Caco-2 (cell line): ENCODE measurements around the gene OR8D1. TPM values are rescaled to one million over a fixed set of nuclear protein-coding genes. Genes with fewer than 3 reads are reported as not detected.

Source experiments
- Bru-seq: library from RNA; stranded (reverse); fragments of 400-500 nt; gene quantifications from one replicate; lab custom pipeline; 2021; lab: Mats Ljungman, UMichigan
- BruChase-seq, 2 experiments: library from RNA; stranded (reverse); fragments of 400-500 nt; gene quantifications; one replicate each; lab custom pipeline; 2021; lab: Mats Ljungman, UMichigan
- BruUV-seq: library from RNA; stranded (reverse); fragments of 400-500 nt; replicated peaks from 2 replicates; lab custom pipeline; 2021; lab: Mats Ljungman, UMichigan
- CTCF ChIA-PET: fragments of 300-600 bp; sonication (Branson Sonifier 250); formaldehyde crosslinking; loops from one replicate; lab custom pipeline; 2022; ENCODE audit warnings: antibody characterized with exemption; lab: Charles Lee
- POLR2A ChIA-PET: fragments of 300-600 bp; sonication (Branson Sonifier 250); formaldehyde crosslinking; loops from one replicate; lab custom pipeline; 2022; ENCODE audit warnings: antibody characterized with exemption; lab: Charles Lee
- DNase-seq, 2 experiments: peaks; one replicate each; pipeline versions ENCODE4 v3.0.0 to v3.0.0-alpha.2; 2020 to 2022
- H3K27me3 ChIP-seq: replicated peaks from 2 replicates; pipeline ENCODE4 v1.6.0; 2011; ENCODE audit warnings: low read length; ENCODE audit not compliant: control insufficient read depth, insufficient read depth
- H3K36me3 ChIP-seq: 2 replicates; pipeline ENCODE4 v1.5.1; 2011; ENCODE audit warnings: low read length; ENCODE audit not compliant: control insufficient read depth, insufficient read depth
- H3K4me1 ChIP-seq: fragments of 250-450 bp; sonication (Bioruptor Pico); 2 replicates; pipeline ENCODE4 v1.5.1; 2020; ENCODE audit warnings: mild to moderate bottlenecking
- H3K4me3 ChIP-seq: 2 replicates; pipeline ENCODE4 v1.5.1; 2011; ENCODE audit warnings: low read depth, mild to moderate bottlenecking, control low read depth, low read length
- H3K9me3 ChIP-seq: fragments of 250-450 bp; sonication (Bioruptor Pico); 2 replicates; pipeline ENCODE4 v1.5.1; 2020; ENCODE audit warnings: mild to moderate bottlenecking, moderate library complexity
- H3K27ac Mint-ChIP-seq: one replicate; pipeline ENCODE4 v1.8.0; 2022; ENCODE audit warnings: mixed read lengths; ENCODE audit not compliant: unreplicated experiment
- H3K27me3 Mint-ChIP-seq: one replicate; pipeline ENCODE4 v1.8.0; 2022; ENCODE audit warnings: mixed read lengths; ENCODE audit not compliant: insufficient read depth, unreplicated experiment
- H3K36me3 Mint-ChIP-seq: one replicate; pipeline ENCODE4 v1.8.0; 2022; ENCODE audit warnings: mild to moderate bottlenecking, mixed read lengths; ENCODE audit not compliant: insufficient read depth, unreplicated experiment
- H3K4me1 Mint-ChIP-seq: one replicate; pipeline ENCODE4 v1.8.0; 2022; ENCODE audit warnings: low read depth, mixed read lengths; ENCODE audit not compliant: unreplicated experiment
- H3K4me3 Mint-ChIP-seq: one replicate; pipeline ENCODE4 v1.8.0; 2022; ENCODE audit warnings: mild to moderate bottlenecking, moderate library complexity, mixed read lengths; ENCODE audit not compliant: unreplicated experiment
- H3K9me3 Mint-ChIP-seq: one replicate; pipeline ENCODE4 v1.8.0; 2022; ENCODE audit warnings: mixed read lengths; ENCODE audit not compliant: unreplicated experiment
- CTCF ChIP-seq, 2 experiments: fragments of 200-600 bp in 1 of 2; IDR thresholded peaks; 1 replicate in 1 of 2; 2 replicates in 1 of 2; pipeline versions ENCODE4 v1.5.1 to v1.8.0; 2011 to 2022; ENCODE audit warnings: antibody characterized with exemption in 1 of 2, control low read depth in 1 of 2, inconsistent platforms in 1 of 2, low read depth in 1 of 2, low read length in 1 of 2, mild to moderate bottlenecking in 1 of 2, moderate library complexity in 1 of 2; ENCODE audit not compliant: insufficient read depth in 1 of 2, severe bottlenecking in 1 of 2, unreplicated experiment in 1 of 2
- intact Hi-C: fragments of 100-400 bp; cut with micrococcal nuclease; formaldehyde crosslinking; loops from one replicate; pipeline ENCODE4 v1.10.0; 2022; ENCODE audit not compliant: unreplicated experiment
- long read RNA-seq: library from polyadenylated mRNA; stranded (forward); transcript quantifications from one replicate; pipeline ENCODE4 v2.0.0, GENCODE V29; 2022
- total RNA-seq: library from RNA; stranded (reverse); gene quantifications from 2 replicates; pipeline ENCODE4 v1.2.3, GENCODE V29; 2022

The OR8D1 gene
- total RNA-seq (not detected in 2 replicates), Bru-seq, nascent RNA (not detected), BruChase-seq, experiment 1, labeled RNA remaining after a 2-hour chase (not detected), BruChase-seq, experiment 2, labeled RNA remaining after a 6-hour chase (not detected)
- long read RNA-seq: 0 reads

- Mint-ChIP-seq H3K9me3 (no peaks in the 10 kb centered on the region), H3K4me3 (no peak within 1 kb of the TSS), H3K27ac (no peak within 1 kb of the TSS), H3K4me1 (no peaks in the 10 kb centered on the region), H3K27me3 (peaks cover 20% of the 10 kb centered on the region), H3K36me3 (no peaks in the 10 kb centered on the region)
- intact Hi-C loops: no loop called here
- POLR2A ChIA-PET: no interaction called here
- Histone ChIP-seq H3K36me3 (no peaks in the 10 kb centered on the region), H3K9me3 (no peaks in the 10 kb centered on the region), H3K4me3 (no peak within 1 kb of the TSS), H3K4me1 (no peaks in the 10 kb centered on the region), H3K27me3 (0 out of 2 replicates have a peak, but pooled peaks cover 2% of the 10 kb centered on the region)
- DNase-seq: no peak
- CTCF ChIA-PET: no interaction called here
- no TSS peak for BruUV-seq
- TF ChIP-seq CTCF (IDR thresholded peaks at IDR 0.05; ENCODE audit: insufficient read depth in 1 of 2, low read depth in 1 of 2, low read length in 1 of 2, severe bottlenecking in 1 of 2, unreplicated experiment in 1 of 2): no peak
These were observed at the start of gene OR8D1 for GRCh38 chr11:124313849-124314248. OR8D1 (minus strand) TSS chr11:124313949; CDS start chr11:124310766, 3,183 bp downstream.

- Mint-ChIP-seq H3K4me3 (no peak overlapping the region), H3K4me1 (no peaks in the 10 kb centered on the region), H3K27ac (no peak overlapping the region), H3K9me3 (no peaks in the 10 kb centered on the region), H3K27me3 (peaks cover 30% of the 10 kb centered on the region), H3K36me3 (no peaks in the 10 kb centered on the region)
- Histone ChIP-seq H3K4me1 (no peaks in the 10 kb centered on the region), H3K9me3 (no peaks in the 10 kb centered on the region), H3K27me3 (no peaks in the 10 kb centered on the region; the same call in 1 of the 2 replicates), H3K4me3 (no peak overlapping the region), H3K36me3 (no peaks in the 10 kb centered on the region)
- no TSS peak for BruUV-seq
- intact Hi-C loops: no loop called here
- TF ChIP-seq CTCF (IDR thresholded peaks at IDR 0.05; ENCODE audit: insufficient read depth in 1 of 2, low read depth in 1 of 2, low read length in 1 of 2, severe bottlenecking in 1 of 2, unreplicated experiment in 1 of 2): no peak
- no peak for DNase-seq
- POLR2A ChIA-PET: no interaction called here
- CTCF ChIA-PET: no interaction called here
These were observed 45.8 kb upstream of the OR8D1 start for GRCh38 chr11:124359566-124359965.

- no peak for TF ChIP-seq CTCF (IDR thresholded peaks at IDR 0.05; ENCODE audit: insufficient read depth in 1 of 2, low read depth in 1 of 2, low read length in 1 of 2, severe bottlenecking in 1 of 2, unreplicated experiment in 1 of 2)
- Mint-ChIP-seq H3K27me3 (peaks cover 11% of the 10 kb centered on the region), H3K4me3 (no peak overlapping the region), H3K27ac (no peak overlapping the region), H3K9me3 (no peaks in the 10 kb centered on the region), H3K36me3 (no peaks in the 10 kb centered on the region), H3K4me1 (no peaks in the 10 kb centered on the region)
- CTCF ChIA-PET: no interaction called here
- no peak for DNase-seq
- intact Hi-C loops: no loop called here
- no peaks in the 10 kb centered on the region for H3K4me1 ChIP-seq
- H3K9me3 ChIP-seq: no peaks in the 10 kb centered on the region
- no peak overlapping the region for H3K4me3 ChIP-seq
- BruUV-seq: no TSS peak
- POLR2A ChIA-PET: no interaction called here
- H3K27me3 ChIP-seq: no peaks in the 10 kb centered on the region
- no peaks in the 10 kb centered on the region for H3K36me3 ChIP-seq
These were observed 32.7 kb upstream of the OR8D1 start for GRCh38 chr11:124346311-124346955.
